NCI-H524 (cell line): Measurements from ENCODE around the gene ITK.
"Not testable (repeated sequence)": the region's sequence is repeated elsewhere in the genome, so short reads cannot be mapped to it uniquely, and the experiment has no call there.

Experiments used
- DNase-seq, 2 experiments: peaks; one replicate each; lab custom pipeline; 2025; lab: John Stamatoyannopoulos, UW

Gene ITK

DNA sequence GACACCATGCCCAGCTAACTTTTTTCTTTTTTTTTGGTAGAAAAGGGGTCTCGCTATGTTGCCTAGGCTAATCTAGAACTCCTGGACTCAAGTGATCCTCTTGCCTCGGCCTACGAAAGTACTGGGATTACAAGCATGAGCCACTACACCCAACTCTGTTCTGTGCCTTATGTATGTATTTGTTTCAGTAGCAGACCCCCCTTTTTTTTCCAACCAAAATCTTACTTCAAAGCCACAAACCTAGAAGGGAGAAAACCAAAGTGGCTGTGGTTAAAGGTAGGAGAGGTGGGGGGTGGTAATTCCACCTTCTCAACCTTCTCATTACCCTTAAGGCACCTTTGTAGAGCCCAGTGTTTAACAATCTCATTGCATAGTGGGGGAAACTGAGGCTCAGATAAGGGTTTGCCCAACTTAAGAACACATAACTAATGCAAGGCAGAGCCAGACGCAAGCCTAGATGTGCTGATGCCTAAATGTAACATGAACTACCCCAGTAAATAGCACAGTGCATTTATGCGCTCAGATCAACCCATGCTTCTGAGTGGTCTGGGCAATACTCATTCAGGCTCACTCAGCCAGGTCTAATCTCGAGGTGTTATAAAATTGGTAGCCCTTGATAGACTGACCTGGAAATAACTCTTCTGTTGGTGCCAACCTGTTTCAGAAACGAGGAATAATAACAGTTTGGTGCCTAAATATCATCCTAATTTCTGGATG lies 33.0 kb downstream of the ITK start:
- no peak for DNase-seq

DNA sequence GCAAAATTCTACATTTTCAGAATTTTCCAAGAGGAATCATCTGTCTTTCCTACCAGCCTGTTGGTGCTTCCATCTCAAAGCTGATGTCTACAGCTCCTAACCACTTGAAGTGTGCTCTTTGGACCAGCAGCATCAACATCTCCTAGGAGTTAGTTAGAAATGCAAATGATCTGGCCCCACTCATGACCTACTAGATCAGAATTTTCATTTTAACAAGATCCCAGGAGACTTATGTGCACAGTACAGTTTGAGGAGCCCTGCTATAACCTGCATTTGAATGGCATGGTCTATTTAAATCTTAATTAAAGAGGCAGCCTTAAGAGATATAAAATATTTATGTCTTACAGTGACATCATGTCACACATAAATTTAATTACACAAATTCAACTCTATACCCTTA lies 33.8 kb downstream of the ITK start:
- no peak for DNase-seq

DNA sequence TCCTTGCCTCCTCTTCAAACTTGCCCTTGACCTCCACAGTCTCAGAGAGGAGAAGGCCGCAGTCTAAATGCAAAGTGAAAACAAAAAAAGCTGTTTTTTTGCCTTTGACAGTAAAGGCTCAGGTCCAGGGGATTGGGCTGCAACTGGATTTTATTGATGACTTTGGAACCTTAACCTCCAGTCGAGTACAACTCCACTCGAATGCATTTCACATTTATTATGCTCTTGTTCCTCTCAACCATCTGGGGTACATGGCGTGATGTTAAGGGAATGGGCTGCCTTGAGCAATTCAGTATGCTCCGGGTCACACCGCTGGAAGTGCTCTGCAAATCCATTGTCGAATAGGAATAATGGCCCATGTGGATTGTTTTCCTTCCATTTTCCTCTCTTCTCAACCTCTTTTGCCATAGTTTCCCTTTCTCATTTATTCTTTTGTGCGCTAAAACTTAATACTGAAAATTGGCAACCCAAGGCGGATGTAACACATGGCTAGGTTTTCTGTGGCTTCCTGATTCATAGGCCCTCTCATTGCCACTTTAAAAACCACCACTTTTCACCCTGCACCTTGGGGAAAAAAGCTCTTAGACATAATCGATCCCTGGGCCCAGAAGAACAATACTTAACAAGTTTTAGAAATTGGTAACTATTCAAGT lies 34.3 kb downstream of the ITK start:
- no peak for DNase-seq

DNA sequence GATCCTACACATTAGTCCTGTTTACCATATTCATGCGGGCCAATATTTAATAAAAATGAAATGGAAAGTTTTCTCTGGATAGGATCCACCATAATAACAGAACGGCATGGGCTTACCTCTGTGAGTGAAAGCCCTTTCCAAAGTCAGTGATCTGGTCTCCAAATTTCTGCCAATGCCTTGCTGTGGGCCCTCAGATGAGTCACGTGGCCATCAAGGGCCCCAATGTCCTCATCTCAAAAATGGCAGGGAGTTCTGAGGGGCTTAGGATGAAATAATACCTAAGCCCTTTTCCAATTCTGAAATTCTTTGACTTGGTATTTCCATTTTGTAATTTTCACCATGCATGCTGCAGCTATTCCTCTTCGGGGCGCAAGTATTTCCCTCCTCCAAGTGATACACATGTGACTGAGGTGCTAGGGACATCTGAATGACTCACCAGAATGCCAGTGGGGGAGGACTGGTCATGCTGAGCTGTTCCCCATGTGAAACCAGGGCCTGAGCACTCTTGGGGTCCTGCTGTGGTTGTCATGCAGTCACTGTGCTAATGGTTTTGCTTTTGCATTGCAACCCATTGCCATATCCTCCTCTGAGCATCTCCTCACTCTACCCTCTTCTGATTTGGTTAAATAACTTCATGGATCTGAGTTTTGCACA lies 35.0 kb downstream of the ITK start:
- DNase-seq = no peak

DNA sequence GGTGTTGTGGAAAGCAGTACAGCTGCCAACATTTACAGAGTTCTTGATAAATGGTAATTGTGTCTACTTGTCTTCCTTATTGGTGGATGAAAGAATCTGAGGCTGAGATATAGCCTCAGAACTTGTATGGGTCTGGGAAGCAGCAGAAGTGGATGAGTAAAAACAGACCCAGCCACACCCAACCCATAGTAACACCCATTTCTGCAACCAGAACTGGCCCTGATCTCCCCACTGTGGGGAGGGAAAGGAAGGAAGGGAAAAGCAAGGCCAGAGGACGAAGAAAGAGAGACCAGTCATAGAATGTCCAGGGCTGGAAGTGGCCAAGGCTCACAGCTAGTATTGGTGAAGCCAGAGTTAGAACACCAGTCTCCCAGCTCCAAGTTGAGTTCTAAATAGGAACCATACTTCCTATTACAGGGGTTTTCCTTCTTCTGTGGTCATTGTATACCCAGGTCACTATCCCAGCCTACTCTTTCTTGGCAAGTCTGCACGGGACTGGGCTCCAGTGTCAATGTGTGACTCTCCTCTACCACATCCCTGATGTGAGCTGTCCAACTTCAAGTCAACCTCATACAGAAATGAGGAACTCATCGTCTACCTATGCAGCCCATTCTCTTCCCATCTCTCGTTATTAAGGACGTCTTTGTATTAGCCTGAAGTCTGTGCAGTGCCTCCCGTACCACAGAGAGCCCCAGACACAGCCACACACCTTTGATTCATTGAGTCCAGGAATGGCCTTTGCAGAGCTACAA lies 35.9 kb downstream of the ITK start:
- DNase-seq = no peak

DNA sequence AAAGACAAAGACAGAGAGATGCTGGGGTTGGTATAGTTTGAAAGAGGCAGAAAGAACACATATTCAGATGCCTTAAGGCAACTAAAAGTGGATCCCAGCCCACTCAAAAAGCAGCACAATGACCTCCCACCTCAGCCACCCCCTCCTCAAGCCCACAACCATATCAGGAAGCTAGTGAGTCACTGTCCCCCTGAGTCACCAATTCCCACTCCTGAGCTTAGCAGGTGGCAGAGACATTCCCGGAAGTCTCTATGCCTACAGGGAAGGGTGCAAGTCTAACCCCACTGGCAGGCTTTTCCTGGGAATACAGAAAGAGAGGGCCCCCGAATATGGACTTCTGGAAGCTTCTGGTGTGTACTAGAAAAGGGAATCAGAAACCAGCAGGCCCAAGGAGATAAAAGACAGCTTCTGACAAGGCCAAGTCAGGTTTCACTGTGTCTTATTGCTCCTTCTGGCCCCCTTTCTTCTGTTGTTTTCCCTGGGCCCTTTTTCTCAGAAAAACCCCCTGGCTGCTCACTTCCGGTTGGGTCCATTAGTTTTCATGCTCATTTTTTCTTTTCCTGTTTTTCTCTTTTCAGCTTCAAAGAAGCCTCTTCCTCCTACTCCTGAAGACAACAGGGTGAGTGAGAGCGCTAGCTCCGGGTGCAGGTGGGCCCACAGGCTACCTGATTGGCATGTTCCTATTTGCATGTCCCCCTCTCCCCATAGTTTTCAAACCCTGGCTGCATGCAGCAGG lies 36.8 kb downstream of the ITK start:
- no peak for DNase-seq

DNA sequence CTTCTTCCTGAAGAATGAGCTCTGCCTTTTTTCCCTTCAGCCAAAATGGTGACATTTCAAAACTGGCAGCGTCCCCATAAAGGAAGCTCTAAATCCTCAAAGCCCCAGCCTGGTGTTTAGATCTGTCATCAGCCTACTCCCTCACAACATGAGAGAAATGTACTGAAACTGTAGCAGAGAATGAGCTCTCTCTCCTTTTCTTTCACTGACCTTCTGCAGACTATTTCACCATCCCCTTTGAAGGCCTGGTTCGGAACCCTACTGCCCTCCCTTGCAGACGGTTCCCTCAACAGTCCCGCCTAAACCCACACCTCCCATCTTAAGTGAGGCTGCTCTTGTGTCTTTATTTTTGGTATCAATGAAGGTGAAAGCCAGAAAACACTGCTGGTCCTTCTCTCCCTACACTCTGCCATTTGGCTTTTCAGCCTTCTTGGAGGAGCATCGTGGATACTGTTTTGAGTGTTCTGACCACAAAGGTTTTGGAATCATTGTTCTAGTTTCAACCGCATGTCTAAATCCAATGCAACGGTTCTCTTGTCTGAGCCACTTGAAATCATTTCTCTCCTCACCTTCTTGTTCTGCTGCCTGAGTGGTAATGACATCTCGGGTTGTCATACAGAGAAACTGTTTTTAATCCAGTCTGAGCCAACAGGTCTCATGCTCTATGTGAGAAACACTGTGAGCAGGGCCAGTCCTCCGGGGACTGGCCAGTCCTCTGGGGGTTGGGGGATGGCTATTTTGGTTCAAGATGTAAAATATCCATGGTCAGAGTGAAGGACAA lies 39.0 kb downstream of the ITK start:
- no peak for DNase-seq

DNA sequence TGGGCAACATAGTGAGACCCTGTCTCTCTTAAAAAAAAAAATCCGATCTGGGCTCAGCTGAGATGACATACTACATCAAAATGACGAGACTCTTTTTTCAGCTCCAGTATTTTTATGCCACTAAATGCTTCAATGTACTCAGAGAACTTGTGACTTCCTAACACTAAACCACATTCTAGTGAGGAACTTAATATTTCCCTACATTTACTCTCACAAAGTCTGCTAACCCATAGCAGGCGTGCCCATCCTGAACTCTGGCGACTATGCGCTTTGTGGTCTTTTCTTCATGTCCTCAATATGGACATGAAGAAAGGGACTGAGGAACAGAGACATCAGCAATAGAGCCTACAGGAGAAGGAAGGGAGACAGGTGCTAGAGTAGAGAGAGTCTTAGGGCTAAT lies 41.3 kb downstream of the ITK start:
- DNase-seq = no peak

DNA sequence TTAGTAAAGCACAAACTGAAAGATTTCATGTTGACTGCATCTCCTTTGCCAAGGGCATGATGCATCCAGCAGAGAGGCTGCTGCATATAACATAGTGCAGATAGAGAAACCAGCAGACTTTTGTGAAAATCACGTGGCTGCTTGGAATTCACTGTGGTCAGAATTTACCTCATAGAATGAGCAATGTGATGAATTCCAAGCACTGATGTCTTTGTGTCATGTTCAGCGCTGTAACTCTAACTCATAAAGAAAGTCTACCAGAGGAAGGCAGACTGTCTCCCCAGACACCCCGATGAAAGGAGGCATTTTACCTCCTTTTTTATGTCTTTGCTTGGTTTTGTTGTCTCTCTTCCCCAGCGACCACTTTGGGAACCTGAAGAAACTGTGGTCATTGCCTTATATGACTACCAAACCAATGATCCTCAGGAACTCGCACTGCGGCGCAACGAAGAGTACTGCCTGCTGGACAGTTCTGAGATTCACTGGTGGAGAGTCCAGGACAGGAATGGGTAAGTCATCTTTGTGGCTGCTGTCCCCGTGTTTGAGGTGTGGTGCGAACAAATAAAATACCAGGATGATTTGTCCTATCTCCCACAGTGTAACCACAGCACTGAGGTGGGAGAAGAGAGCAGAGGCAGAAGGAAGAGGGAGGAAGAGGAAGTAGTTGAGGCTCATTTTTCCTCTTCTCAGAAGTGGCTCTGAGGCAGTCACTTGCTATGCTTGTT lies 42.0 kb downstream of the ITK start:
- DNase-seq = no peak

DNA sequence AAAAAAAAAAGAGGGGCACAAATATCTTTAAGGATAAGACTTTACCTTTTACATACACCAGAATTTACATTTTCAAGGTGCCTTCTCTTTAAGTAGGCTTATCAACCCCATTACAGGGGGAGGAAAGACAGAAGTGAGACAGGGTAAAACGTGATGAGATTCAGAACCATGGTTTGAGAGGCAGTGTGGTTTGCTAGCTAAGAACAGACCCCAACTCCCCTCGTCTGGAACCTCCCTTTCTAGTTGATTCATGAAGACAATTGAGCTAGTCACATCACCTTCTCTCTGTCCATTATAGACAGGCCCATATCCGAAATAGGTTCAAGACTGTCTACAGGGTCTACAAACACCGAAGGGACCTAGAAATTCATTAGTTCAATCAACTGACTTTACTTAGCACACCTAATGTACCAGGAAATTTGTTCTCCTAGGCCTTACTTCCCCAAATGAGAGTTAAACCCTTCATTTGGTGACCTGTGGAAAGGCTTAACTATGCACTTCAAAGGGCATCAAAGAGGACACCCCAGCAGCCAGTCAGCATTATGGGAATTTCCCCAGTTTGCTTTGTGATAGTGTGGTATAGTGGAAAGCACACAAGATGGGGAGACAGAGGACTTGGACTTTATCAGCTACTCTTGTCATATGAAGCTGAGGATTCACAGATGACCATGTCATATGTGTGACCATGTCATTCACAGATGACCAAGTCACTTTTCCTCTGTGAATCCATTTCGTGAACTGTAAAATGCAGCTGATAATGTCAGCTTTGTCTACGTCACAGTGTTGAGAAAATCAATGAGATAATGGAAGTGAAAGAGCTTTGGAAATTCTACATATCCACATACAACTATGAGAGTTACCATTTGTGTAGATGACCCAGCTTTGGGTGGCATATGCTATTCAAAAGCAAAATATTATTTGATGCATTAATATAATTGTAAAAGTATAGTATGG lies 45.1 kb downstream of the ITK start:
- no peak for DNase-seq

DNA sequence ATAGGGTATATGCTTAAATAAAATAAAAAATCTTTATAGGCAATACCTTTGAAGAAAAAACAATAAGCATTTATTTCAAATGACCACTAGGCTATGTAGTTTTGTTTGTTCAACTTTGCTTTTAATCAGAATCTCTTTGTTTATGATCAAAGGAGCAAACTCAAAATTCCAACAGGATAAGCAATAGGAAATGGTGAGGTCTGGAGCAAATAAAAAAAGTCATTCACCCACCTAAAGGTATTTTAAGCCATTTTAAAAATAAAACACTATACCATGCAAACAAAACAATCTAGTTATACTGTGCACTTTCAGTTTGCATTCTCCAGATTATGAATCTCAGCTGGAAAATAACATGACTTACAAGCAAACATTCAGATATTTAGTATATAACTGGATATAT lies 50.0 kb downstream of the ITK start:
- DNase-seq = no peak

DNA sequence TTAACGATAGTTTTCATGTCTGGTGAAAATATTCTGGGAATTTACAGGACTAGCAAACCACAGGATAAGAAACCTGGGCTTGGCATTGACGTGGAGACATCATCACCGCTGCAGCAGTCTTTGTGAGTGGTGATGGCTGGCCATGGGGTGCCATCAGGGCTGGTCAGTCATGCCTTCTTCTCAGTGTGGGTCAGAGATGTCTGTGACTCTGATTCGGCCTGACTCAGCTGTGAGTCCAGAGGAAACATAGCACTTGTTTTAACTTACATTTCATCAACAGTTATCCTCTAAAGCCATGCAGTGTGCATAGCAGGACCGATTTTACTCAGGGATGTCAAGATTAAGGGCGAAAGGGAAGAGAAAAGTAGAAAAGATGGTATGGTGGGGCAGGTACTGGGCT lies 52.1 kb downstream of the ITK start:
- no peak for DNase-seq

DNA sequence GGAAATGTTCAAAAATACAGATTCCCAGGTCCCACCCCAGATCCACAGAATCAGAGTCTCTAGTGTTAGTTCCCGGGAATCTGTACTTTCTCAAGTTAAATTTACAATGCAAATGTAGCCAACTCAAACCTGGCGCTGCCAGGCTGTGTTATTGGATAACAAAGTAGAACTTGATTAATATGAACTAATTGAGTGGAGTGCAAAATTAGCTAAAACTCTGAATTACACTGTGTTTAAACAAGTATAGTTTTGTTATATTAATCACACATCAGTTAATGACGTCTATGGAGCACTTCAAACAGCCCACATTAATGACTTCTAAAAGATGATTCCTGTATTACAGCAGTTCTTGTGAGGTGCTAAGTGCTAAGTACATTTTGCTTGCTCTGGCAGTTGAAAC lies 52.9 kb downstream of the ITK start:
- DNase-seq = no peak

DNA sequence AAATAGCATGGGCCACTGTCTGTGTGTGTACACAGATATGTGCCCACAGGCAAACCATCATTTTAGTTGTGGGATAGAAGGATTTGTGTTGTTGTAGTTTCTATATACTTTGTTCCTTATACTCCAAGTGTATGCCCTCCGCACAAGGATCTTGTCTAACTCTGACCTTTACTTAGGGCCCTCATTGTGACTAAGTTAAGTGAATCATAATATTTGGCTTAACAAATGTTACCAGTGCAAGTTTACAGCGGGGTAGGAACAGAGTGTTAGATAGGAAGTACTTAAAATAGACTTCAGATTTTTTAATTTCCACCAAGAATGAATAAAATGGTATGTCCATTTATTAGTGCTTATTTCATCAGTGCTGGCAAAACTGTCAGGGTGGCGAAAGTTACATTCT lies 55.8 kb downstream of the ITK start:
- no peak for DNase-seq

DNA sequence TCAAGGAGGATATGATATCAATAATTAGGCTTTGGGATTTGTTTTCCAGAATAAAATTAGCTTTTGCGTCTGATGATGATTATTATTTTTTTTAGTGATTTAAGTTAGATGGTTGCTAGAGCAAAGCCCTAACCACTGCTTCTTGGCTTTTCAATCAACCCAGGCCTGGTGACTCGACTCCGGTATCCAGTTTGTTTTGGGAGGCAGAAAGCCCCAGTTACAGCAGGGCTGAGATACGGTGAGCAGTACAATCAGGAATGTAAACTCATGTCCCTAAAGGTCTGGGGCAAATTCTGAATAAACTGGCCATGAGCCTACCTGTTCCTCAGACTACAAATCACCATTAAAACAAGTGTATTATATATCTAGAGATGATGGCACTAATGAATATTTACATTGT lies 60.8 kb downstream of the ITK start:
- DNase-seq = no peak

DNA sequence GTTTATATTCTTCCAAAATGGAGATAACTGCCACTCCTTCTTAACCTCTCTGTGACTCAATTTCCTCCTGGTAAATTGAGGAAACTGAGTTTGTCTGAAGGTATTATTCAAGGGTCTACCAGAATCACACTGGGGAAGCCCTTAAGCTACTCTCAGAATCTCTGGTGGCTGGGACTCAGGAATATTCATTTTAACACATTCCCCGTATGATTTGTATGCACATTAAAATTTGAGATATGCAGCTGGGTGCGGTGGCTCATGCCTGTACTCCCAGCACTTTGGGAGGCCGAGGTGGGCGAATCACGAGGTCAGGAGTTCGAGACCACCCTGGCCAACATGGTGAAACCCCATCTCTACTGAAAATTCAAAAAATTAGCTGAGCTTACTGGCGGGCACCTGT lies 64.1 kb downstream of the ITK start:
- DNase-seq = not testable (repeated sequence)

DNA sequence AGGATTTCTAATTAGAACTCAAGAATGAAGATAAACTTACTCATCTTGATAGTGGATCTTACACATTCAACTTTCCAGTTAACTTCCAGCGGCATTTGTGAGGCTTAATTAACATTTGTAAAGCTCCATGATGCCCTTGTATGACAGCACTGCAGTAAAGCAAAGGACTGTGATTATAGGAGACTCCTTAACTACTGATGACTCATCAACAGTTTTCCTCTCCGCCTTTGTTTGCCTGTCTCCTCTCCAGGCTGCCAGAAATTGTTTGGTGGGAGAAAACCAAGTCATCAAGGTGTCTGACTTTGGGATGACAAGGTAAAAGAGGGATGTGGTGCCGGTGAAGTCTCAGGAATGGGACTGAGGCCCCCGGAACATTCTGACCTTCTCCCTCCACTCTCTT lies 64.8 kb downstream of the ITK start:
- DNase-seq = no peak

DNA sequence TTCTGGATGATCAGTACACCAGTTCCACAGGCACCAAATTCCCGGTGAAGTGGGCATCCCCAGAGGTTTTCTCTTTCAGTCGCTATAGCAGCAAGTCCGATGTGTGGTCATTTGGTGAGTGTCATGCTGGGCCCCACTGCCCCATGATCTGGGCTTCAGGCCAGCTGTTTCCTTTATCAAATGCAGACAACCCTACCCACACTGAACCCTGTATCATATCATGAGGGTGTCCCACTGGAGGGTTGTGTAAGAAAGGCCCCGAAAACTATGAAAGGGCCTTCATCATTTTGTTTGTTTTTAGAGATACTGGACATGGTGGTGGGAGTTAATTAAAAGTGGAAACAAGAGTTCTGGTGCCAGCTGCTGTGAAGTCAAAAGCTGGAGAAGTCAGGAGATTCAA lies 65.2 kb downstream of the ITK start:
- no peak for DNase-seq

DNA sequence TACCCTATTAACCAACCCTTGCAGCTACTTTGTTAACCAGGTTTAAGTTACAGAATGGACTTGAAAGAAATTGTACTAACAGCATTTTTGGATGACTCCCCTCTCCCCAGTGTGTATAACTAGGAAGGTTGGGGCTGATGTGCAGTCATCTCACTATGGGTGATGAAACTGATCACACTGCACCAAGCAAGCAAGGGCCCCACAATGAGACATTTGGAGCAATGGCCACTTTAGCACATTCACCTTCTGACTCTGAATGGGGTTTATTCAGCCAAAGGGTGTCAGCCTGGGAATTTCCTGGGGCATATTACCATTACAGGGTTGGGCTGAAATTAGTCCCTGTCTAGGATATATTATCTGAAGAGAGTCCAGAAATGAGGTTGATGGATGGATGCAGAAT lies 66.6 kb downstream of the ITK start:
- no peak for DNase-seq
